Activated naive CD4-positive, alpha-beta T cell treated with Interleukin-2 at 50 U/mL for 16 hours (primary cell): ENCODE results near the gene EXOSC6.
"Not testable (repeated sequence)": the region's sequence is repeated elsewhere in the genome, so short reads cannot be mapped to it uniquely, and the experiment has no call there.

Experiments
- DNase-seq: peaks from one replicate; pipeline ENCODE4 v3.0.0-alpha.2; 2020

EXOSC6 gene

DNA sequence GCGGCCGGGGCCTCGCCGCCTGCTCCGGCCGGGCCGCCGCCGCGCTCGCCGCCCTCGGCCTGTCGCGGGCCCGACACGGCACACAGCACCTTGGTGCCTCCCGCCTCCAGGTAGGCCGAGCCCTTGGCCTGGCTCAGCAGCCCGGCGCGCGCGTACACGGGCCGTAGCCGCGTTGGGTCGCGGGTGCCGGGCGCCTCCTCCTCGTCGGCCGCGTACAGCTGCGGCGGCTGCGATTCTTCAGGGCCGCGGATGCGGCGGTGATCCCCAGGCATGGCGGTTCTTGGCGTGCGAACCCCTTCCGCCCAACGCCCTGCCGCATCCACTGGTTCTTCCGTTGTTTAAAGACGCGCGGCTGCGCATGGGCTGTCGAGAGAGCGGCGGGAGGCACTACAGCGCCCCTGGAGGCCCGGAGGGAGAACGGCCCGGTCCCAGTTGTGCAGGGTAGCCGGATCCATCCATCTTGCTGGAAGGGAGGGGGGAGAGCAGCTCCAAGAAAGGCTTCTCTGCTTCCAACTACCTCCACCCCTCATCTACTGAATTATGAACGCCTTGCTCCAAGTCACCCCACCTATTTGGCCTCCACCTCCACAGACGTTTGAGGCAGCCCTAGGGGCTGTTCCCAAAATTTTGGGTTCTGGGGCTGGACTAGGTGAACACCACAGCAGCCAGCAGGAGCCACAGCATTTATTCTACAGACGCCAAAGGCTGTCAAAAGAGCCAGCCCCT, at the start of gene EXOSC6:
EXOSC6 (minus strand) TSS at position 312 of the 726 bp plus-strand sequence; CDS start at position 272, 40 bp downstream.
- peak; percentile 93 for DNase-seq

DNA sequence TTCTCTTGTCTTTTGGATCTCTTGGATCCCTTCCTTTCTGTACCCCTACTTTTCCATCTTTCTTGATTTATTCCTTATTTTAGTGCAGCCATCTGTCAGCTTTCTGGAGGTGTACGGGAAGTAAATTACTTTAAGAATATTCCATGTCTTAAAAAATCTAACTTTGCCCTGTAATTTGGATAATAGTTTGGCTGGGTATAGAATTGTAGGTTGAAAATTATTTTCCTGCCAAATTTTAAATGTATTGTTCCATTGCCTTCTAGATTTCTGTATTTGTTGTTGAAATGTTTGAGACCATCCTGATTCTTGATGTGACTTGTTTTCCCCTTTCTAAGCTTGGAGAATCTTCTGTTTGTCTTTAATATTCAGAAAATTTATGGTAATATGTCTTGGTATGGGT, 49.4 kb upstream of the EXOSC6 start:
- no peak for DNase-seq

DNA sequence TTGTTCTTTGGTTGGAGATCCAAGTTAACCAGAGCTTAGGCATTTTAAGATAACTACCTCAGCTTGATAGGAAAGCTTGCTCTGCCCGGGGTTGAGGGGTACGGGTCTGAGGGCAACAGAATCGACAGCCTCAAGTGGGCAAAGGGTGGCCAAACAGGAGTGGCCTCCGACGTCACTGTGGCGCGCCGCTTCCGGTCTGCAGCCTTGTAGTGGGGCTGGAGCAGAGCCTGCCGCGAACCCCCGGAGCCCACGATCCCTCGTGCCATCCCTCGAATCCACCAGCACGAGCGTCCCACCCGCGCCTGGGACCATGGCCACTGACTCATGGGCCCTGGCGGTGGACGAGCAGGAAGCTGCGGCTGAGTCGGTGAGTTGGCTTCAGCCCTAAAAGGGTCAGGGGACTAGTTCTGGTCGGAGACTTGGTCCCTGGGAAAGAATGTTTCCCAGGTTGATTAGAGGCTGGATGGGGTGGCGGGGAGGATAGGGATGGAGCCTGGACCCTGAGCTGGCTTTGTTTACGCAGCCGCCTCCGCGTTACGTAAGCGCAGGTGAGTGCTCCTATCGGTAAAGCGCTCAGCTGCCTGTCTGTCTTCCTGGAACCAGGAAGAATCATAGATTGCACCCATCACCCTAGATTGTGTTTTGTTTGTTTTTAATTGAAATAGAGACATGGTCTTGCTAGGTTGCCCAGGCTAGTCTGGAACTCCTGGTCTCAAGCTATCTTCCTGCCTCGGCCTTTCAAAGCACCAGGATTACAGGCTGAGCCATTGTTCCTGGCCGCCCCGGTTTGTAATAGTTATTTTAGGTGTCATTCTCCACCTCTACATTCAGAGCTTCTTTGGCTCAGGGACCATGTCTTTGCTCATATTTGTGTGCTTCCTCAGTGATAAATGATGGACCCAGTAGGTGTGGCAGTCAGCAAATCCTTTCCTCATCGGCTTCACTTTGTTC, 47.5 kb upstream of the EXOSC6 start, which contains the start of gene DDX19B:
DDX19B (plus strand) TSS at position 199 of the 951 bp plus-strand sequence; CDS start at position 311, 112 bp downstream.
- peak; percentile 64 for DNase-seq

DNA sequence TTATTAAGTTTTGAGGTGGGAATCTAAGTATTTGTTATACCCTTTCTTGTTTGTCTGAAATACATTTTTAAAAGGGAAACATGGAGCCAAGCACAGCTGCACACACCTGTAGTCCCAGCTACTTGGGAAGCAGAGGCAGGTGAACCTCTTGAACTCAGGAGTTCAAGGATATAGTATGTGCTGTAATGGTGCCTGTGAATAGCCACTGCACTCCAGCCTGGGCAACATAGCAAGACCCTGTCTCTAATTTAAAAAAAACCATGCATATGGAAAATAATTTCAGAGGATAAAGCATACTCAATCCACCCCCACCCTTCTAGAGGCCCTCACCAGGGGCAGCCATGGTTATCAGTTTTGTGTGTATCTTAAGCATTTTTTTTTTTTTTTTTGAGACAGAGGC, 43.9 kb upstream of the EXOSC6 start:
- no peak for DNase-seq

DNA sequence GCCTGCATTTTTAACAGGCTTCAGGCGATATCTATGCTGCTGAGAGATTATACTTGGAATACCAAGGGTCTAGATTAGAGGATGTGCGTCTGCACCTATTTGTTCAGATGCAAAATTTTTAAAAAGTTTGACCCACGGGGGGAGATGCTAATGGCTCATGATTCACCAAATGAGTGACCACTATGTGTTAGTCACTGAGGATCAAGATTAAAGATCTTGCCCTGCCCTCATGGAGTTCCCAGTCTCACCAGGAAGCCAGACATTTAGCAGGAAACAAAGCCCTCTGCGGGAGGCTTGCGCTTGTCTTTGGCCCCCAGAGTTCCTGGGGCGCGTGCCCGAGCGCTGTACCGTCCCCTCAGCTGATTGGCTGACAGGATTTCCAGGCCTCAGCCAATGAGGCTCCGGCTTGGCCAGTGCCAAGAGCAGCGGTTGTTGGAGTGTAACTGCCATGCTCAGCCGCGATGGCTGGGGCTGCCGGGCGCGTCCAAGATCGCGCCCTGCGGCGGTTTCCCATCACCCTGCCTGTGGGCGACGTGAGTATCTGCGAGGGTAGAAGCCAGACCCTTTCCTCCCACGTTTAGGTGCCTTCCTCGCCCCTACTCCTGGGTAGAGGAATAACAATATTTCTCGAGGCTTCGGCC, 42.8 kb upstream of the EXOSC6 start:
- DNase-seq, result no peak

DNA sequence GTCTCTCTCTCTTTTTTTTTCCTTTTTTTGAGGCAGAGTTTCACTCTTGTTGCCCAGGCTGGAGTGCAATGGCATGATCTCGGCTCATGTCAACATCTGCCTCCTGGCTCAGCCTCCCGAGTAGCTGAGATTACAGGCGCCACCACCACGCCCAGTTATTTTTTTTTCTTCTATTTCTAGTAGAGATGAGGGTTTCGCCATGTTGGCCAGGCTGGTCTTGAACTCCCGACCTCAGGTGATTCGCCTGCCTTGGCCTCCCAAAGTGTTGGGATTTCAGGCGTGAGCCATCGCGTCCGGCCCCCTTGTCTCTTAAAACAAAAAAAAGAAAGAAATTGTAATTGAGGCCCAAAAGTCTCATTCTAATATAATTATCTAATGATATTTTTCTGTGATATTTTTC, 40.4 kb upstream of the EXOSC6 start:
- DNase-seq, result not testable (repeated sequence)

DNA sequence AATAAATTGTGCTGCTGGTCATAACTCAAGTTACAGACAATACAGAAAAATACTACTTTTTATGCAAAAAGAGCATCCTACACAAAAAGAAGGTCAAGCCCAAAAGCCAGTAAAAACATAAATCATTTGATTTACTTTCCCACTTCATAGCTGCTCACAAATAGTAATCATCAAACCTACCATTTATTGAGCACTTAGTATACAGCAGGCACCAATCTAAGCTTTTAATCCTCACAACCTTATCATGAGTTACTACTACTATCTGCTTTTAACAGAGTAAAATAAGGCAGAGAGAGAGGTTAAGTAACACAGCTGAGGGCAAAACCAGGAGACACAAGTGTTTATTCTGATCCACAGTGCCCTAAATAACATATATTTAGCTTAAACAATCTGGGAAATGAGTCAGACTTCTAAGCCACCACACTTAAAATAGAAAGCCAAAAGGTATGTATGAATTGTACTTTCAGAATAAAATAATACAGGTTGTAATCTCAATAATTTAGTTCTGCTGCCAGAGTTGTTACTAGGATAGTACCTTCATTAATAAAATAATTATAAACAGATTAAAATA, 39.3 kb upstream of the EXOSC6 start:
- DNase-seq, result no peak

DNA sequence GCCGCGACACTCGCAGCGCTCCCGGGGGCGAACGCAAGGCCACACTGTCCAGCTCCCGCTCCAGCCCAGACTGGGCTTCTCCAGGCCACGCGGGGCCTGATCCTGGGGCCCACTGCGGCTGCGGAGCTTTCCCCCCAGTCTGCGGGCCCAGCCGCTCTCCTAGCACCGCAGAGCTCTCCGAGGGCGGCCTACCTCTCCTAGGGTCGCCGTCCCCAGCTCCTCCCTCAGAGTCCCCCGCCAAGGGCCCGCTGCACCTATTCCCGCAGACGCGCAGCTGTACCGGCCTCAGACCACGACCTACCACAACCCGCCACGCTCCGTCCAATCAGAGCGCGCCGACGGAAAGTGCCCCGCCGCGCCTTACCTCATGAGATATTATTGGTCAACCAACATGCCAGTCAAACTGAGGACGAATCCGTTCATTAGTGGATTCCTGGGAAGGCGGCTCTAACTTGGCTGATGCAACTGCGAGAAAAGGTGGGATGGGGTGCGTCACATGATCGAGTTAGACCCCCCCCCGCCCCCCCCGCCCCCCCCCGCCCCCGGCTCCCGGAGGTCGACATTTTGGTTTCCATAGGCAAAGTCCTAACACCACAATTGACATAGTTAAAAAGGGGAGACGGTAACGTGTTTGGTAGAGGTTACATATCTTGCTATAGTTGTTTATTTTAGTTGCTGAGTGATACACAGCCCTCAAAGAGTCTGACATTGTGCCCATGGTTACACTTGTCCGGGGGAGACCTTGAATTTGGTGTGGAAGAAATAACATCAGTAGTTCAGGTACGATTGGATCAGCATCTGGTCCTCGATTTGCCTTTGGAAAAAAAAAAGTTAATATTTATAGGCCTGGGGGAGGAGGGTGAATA, 37.7 kb upstream of the EXOSC6 start, which contains the start of gene AARS1:
AARS1 (minus strand) TSS at position 278 of the 866 bp plus-strand sequence. CDS start 6,743 bp downstream, outside the sequence.
- peak; percentile 95 for DNase-seq

DNA sequence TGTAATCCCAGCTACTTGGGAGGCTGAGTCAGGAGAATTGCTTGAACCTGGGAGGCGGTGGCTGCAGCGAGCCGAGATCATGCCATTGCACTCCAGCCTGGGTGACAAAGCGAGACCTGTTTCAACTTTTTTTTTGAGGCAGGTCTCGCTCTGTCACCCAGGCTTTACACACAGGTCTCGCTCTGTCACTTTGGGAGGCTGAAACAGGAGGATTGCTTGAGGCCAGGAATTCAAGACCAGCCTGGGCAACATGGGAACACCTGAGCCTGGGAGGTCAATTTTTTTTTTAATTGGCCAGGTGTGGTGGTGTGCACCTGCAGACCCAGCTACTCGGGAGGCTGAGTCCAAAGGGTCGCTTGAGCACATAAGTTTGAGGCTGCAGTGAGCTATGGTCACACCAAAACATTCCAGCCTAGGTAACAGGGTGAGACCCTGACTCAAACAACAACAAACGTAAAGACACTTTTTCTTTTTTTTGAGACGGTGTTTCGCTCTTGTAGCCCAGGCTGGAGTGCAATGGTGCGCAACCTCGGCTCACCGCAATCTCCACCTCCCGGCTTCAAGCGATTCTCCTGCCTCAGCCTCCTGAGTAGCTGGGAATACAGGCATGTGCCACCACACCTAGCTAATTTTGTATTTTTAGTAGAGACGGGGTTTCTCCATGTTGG, 35.7 kb upstream of the EXOSC6 start:
- not testable (repeated sequence) for DNase-seq

DNA sequence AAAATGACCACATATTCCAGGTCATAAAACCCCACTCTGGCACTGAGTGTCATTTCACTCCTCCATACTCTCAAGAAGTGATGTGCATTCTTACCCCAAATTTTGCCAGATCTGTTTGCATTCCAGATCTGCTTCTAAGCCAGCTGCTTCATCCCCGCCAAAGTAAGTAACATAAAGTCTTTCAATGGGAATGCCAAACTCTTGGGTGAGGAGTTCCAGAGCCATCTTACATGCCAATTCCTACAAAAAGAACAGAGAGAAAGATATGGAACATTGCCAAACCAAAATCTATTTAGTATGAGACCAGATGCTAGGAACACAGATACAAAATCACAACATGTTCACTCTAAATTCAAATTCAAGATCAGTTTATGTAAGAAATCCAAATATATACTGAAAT, 24.7 kb upstream of the EXOSC6 start:
- DNase-seq, result no peak

DNA sequence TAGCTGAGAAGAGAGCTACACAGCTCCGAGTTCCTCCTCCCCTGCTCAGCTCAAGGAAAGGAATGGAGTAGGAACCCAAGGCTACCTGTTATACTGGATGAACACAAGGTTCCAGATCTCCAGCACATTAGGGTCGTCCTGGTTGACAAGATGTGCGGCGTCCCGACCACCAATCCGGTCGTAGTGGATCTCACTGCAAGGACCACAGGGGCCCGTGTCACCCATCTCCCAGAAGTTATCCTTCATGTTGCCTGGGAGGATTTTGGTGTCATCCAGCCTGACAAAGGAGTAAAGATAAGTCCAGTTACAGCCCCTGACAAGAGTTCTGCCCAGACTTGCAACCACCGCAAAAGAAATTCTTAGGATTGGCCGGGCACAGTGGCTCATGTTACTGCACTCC, 20.0 kb upstream of the EXOSC6 start:
- DNase-seq, result no peak

DNA sequence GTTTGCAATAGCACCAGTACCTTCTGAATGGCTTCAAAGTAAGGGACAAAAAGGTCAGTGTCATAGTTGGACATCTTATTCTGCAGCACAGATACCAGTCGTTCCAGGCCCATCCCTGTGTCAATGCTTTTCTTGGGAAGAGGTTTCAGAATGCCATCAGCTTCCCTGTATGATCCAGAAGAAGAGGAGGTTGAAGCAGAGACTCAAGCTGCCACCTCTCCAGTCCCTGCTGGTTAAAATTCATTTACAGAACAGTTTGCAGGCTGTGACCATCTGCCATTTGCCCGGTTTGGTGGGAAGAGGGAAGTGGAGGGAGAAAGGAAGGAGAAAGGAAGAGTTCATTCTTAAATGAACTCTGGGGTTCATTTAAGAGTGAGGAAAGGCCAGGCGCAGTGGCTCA, 18.4 kb upstream of the EXOSC6 start:
- DNase-seq, result no peak

DNA sequence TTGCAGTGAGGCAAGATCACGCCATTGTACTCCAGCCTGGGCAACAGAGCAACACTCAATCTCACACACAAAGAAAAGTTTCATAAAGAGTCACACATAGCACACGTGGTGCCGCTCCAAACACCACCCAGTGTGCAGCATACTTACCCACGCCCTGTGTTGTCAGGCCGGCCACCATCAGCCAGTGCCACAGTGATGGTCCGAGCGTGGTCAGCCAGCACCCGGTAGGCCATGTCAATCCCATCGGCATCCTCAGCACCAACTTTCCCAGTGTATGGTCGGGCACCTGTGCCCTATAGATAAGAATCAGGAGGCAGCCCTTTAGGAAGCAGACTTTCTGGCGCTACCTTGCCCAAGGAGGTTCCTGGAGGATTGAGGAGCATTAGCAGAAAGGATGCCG, 17.7 kb upstream of the EXOSC6 start:
- DNase-seq, result no peak

DNA sequence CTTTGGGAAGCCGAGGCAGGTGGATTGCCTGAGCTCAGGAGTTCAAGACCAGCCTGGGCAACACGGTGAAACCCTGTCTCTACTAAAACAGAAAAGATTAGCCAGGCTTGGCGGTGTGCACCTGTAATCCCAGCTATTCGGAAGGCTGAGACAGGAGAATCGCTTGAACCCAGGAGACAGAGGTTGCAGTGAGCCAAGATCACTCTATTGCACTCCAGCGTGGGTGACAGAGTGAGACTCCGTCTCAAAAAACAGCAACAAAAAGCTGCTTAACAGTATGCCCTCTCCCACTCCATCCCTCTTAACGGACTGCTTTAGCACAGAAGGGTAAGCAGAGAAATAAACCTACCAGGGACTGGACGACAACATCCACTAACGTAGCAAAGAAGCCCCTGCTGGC, 16.2 kb upstream of the EXOSC6 start:
- not testable (repeated sequence) for DNase-seq

DNA sequence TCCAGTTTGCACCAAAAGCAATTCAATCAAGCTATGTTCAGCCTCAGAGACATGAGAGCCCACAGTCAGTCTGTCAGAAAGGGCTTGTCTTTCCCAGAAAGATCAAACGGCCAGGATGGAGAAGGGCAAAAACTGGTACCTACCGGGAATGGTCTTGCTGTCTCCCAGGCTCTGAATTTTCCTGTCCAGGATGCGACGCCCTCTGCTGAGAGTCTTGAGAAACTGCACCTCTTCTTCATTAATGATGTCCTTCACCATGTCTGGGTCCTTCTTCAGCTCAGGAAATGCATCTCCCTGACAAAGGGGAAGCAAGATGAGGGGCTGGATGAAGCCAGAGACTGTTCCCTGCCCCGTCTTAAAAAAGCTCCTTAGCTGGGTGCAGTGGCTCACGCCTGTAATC, 15.8 kb upstream of the EXOSC6 start:
- peak; percentile 22 for DNase-seq

DNA sequence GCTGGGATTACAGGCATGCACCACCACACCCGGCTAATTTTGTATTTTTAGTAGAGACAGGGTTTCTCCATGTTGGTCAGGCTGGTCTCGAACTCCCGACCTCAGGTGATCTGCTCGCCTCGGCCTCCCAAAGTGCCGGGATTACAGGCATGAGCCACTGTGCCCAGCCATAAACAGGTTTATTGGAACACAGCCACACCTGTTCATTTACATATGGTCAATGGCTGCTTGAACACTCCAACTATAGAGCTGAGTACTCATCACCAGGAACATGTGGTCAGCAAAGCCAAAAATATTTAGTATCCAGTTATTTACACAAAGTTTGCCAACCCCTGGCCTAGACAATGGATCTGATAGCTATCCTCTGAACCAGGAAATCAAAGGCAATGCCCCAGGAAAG, 8.2 kb upstream of the EXOSC6 start:
- not testable (repeated sequence) for DNase-seq

DNA sequence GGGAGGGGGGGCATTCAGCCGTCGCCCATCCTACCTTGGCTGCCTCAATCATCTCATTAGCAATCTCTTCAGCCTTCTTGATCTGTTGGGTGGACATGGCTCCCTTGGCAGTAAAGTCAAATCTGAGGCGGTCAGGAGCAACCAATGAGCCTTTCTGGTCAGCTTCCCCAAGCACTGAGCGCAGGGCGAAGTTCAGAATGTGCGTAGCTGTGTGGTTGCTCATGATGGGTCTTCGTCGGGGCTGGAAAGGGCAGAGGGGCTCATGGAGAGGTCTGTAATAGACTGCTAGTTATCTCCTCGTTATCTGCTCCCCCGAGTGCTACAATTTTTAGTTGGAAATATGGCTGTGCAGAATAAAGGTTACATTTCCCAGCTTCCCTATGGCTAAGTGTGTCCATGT, 7.2 kb upstream of the EXOSC6 start:
- DNase-seq, result no peak

DNA sequence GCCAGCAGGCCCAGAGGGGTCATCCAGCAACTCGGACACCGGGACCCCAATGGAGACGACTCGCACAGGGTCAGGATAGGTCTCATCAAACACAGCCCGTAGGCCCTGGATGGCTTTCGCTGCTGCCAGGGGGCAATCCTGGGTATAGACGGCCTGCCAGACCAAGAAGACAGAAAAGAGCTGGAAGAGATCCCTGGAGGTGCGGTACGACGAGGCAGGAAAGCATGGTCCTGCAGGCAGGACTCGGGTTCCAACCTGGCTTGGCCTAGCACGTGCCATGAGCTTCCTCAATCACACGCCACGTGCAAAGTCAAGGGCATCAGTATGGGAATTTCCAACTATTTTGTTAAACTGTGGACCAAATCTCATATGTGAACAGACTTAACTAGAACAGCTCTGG, 6.3 kb upstream of the EXOSC6 start:
- no peak for DNase-seq

DNA sequence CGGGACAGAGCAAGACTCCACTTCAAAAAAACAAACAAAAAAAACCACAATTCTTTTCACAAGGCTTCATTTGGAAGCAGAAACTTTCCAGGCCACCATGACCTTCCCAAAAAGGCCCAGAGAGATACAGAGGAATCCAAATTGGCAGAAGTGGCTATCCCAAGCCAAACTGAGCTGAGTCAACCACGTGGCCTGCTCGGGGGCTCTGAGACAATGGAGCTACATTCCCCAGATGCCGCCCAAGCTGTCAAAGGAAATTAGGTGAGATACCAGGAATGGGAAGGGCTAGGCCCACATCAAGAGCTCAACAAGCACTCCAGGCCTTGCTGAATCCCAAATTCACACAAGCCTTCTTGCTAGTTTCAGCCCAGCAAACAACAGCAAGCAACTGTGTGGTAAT, 5.7 kb upstream of the EXOSC6 start:
- DNase-seq, result no peak

DNA sequence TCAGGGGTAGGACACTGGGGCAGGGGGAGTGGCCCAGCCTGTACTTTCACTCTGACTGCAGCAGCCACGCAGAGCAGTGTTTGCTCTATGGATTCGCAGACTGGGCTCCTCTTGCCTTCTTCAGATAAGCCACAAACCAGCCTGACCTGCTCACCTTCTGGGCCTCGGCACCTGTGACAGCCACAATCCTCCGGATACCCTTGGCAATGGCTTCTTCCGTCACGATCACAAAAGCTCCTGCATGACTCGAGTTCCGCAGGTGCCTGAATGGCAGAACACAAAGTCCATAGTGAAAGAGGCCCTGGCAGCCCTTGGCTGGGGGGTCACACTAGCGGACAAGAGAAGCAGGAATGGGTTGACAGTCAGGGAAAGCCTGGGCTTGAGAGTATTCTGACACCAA, 3.8 kb upstream of the EXOSC6 start:
- no peak for DNase-seq

DNA sequence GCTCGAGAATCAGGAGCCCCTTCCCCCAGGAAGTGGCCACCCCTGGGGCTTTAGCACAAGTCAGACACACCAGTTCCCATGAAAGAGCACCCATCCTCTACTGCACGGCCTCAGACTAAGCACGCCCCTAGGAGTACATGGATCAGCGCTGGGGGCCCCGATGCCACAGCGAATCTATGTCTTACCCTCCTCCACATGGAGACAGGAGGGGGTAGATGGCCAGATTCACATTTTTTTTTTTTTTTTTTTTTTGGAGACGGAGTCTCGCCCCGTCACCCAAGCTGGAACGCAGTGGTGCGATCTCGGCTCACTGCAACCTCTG, 3.2 kb upstream of the EXOSC6 start:
- no peak for DNase-seq
